Hematopoietic multipotent progenitor cell treated with erythropoietin and hydrocortisone succinate and interleukin-3 and kit ligand, for 17 days (in vitro differentiated cells): ENCODE results near the gene TMEM132D.
"Not testable (repeated sequence)": the region's sequence is repeated elsewhere in the genome, so short reads cannot be mapped to it uniquely, and the experiment has no call there.

ENCODE experiments used
- DNase-seq: peaks from one replicate; pipeline ENCODE4 v3.0.0-alpha.2; 2015; ENCODE audit warnings: low spot score

The TMEM132D gene

DNA sequence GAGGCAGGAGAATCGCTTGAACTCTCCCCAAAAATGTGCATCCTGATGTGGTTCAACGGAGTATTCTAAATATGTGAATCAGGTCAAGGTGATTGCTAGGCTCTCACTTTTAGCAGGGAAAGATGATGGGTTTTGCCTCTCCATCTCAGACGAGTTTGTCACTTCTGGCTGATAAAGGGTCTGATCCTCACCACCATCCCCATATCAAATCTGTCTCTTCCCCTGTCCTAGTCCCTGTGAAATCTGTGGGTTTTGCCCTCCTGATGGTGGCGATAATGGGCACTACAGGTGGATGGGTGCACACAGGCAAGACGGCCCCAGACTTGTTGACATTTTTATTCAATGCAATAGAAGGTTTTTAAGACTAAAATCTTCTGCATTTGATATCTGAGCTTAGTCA, 665.9 kb downstream of the TMEM132D start:
- no peak for DNase-seq

- DNase-seq: no peak
Observed at GRCh38 chr12:129234209-129234608, 669.6 kb downstream of the TMEM132D start.

GRCh38 chr12:129231491-129231890, 672.3 kb downstream of the TMEM132D start:
- DNase-seq: no peak

DNA sequence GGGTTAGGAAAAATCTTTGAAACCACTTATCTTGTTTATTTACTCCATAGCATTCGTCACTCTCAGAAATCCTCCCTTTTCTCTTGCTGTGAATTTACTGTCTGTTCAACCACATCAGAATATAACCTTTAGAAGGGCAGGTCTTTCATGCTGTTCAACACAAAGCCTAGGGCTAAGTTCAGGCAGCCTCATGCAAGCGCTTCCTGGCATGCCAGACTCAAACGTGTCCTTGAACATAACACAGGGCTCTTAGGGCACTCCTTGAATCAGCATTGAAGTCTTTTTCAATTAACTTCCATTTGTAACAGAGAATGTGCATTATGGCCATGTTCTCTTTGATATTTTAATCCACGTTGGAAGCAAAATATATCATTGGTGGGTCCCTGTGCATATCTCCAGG, 672.8 kb downstream of the TMEM132D start:
- no peak for DNase-seq

DNA sequence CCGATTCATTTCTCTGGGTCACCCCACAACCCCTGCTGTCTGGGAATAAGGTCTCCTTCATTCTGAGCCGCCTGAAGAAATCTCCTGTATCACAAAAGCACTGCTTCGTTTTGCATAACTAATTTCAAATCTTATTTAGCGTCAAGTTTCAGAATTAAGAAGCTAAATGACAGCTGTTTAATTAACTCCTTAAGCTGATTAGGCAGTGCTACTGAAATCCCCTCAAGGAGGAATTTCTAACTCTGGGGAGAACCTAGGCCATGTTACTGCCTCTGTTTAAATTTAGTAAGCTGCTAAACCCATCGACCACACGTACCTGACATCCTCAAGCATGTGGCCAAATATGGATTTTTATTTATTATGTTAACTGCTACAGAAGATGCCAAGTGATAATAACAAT, 677.0 kb downstream of the TMEM132D start:
- DNase-seq: no peak

DNA sequence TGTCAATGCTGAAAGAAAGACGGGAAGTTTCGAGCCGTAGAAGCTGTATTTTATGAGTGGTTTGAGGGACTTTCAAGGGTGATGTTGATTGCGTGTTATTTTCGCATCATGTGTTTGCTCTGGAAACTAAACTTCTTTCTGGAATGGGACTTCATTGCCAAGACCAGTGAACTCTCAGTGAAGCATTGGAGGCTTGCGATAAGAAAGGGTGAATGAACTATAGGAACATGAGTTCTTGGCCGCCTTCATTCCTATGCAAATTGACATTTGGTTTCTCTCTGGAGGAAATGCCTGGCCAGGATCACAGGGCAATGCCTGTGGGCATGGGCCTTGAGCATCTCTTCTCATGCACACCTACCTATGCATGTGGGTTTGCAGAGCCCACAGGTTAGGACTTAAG, 677.8 kb downstream of the TMEM132D start:
- no peak for DNase-seq

DNA sequence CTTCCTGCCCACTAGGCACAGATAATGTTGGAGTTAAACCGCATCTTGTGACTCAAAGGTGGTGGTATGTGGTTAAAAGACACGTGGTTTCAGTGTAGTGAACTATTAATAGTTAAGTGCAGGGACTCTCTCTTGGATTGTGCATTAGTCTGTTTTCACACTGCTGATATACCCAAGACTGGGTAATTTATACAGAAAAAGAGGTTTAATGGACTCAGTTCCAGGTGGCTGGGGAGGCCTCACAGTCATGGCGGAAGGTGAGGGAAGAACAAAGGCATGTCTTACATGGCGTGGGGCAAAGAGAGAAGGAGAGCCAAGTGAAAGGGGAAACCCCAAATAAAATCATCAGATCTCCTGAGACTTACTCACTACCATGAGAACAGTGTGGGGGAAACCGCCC, 688.3 kb downstream of the TMEM132D start:
- DNase-seq: no peak

DNA sequence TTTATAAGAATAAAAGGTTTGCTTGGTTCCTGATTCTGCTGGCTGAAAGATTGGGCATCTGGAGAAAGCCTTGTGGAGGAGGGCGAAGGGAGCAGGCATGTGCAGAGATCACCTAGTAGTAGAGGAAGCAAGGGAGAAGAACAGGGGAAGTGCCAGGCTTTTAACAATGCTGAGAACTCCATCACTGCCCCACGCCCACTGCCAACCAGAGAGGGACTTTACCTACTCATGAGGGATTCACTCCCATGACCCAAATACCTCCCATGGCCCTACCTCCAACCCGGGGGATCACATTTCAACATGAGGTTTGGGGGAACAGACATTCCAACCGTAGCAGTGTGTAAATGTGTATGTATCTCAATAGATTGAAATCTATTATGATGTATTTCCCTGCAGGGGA, 690.3 kb downstream of the TMEM132D start:
- no peak for DNase-seq

- no peak for DNase-seq
Observed at GRCh38 chr12:129211862-129212630, 691.8 kb downstream of the TMEM132D start.

- DNase-seq: no peak
Observed at GRCh38 chr12:129208566-129208965, 695.3 kb downstream of the TMEM132D start.

GRCh38 chr12:129207084-129207483, 696.7 kb downstream of the TMEM132D start:
- DNase-seq: no peak

GRCh38 chr12:129203456-129203855, 700.4 kb downstream of the TMEM132D start:
- no peak for DNase-seq

DNA sequence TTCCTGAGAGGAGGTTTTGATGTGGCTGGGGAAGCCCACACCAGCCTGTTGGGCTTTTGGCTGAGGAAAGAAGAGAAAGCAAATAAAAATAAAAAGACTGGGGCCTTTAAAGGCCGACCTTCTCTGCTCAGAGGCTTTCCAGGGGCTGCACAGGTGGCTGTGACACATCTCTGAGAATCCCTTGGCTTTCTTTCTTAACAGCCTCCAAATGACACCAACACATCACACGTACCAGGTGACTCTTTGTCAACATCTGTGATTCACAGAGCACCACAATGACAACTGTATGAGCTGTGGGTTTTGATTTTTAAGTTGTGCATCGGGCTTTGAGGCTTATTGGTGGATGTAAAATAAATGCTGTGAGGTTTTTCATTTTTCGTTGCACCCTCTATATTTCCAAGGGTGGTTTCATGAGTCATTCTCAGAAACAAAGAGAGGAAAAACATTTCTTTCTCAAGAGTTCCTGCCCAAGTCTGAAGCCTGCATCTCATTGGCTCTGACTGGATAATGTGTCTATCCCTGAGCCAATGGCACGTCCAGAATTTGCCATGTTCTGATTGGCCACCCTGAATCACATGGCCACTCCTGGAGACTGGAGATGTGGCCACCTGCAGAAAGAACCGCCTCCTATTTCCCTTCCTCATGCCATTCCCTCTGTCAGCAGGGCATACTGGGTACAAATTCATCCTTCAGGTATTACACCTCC, 701.6 kb downstream of the TMEM132D start:
- DNase-seq: no peak

DNA sequence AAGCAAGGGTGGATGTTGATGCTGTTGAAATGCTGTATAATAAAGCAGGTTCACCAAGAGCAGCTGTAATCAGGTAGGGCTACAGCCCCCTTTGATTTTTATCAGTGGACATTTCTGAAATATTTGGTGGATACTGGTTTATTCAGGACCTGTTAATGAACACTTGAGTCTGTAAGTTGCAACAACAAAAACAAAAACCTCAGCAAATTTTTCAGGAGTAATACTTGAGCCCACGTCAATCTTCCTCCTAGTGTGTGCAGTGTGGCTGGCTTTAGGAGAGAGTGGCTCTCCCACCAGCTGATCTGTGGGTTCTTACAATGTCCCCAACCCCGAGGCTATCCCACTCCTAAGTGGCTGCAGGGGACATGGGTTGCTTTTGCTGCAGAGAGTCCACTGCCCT, 702.8 kb downstream of the TMEM132D start:
- DNase-seq: no peak

DNA sequence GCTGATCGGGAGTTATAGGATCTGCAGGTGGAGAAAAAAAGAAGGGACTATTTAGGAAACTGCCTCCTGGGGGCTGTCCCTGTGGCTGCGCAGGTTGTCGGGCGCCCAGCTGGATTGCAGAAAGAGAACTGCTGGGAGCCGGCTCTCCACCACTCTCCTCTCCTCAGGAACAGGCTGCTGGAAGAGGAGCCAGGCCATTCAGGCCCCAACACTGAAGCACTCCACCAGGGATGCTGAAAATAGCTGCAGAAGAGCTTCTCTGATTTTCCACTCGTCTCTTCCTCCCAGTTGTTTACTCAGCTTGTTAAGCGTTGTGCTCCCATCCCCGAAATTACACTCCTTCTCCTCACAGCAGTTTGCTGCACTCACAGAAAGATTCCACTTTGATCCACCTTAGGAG, 703.2 kb downstream of the TMEM132D start:
- DNase-seq: no peak

- DNase-seq: no peak
Observed at GRCh38 chr12:129196927-129197326, 706.9 kb downstream of the TMEM132D start.

- DNase-seq: no peak
Observed at GRCh38 chr12:129195081-129195480, 708.7 kb downstream of the TMEM132D start.

DNA sequence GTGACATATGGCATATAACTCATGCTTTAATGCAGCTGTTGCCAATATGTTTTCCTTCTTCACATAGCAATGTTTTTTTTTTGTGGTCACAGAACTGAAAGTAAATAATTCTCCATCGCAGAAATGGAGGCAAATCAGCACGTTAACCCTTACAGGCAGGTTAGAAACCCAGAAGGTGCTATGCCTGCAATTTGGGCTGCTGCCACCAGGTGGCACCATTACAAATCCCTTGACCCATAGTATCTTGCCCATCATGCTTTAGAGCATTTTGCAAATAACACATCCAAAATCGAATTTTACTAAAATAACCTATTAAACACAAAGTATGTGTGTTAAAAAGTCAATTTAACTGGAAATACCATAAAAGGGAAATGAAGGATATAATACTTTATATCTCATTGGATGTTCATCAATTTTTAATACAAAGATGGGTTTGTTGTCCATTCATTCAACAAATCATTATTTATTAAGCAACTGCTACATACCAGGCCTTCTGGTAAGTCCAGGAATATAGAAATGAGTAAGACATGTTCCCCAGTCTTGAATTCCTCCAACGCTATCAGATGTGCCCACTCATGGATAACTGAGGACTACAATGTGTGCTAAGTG, 710.5 kb downstream of the TMEM132D start:
- peak; percentile 4 for DNase-seq

DNA sequence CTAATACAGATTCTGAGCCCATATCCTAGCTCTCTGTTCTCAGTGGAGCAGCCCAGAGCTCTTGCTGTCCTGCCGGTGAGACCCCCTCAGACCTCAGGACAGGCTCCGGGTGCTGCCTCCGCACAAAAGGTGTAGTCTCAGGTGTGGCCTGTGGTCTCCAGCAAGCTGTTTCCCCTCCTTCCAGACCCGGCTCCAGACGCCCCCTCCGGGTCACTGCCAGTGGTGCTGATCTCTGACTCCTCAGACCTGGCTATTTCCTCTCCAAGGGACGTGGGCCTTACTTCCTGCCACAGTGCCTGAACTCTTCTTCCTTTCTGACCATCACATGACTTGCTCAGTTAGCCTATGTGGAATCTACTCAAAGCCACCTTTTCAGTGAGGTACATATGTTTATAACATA, 713.0 kb downstream of the TMEM132D start:
- no peak for DNase-seq

- not testable (repeated sequence) for DNase-seq
Observed at GRCh38 chr12:129189879-129190278, 713.9 kb downstream of the TMEM132D start.

DNA sequence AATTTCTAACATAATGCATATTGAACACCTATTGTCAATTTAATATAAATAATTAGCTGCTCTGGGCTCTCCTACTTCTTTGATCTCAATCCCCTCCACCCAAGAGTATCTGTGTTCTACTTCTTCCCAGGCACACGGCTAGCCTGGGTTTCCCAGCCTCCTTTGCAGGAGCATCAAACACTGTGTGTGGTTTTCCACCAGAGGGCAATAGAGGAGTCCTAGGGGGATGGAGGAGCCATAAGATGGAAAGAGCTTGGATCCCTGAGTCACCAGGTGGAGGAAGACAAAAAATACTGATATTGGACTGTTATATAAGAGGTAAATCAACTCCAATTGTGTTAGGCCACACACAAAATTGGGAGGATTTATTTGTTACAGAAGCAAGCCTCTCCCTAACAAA, 716.9 kb downstream of the TMEM132D start:
- DNase-seq: no peak

- no peak for DNase-seq
Observed at GRCh38 chr12:129185855-129186254, 718.0 kb downstream of the TMEM132D start.
